Measurements from ENCODE around the gene ITM2C.

Gene ITM2C

GRCh38 chr2:230852113-230852512, 12.6 kb upstream of the ITM2C start:
- no peak for DNase-seq

DNA sequence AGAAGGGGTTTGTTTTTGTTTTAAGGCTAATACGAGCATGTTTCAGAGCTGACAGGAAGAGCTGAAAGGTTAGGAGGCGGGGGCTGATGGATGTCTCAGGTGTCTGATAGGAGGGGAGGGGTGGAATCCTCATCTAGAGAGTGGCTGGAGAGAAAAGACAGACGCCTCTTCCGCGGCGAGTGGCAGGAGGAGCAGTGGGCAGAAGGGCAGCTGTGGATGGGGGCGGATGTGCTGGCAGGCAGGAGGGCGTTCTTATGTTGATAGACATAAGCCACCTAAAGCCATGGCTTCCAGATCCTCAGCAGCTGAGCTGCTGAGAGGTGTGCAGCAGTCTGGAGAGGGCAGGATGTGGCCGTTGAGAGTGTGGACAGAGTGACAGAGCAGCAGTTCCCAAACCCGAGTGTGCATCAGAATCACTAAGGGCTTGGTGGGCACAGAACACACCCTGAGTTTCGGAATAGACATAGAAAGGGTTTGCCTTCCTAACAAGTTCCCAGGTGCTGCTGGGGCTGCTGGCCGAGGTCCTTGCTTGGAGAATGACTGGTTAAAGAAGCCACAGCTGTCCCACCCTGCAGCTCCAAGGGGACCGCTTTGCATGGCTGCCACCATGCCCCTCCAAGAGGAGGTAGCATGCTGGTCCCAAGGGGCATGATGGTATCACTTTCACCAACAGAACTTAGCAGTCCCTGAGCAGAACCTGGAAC, 3.0 kb upstream of the ITM2C start:
- no peak for DNase-seq

GRCh38 chr2:230862292-230862691, 2.5 kb upstream of the ITM2C start:
- DNase-seq, result no peak

DNA sequence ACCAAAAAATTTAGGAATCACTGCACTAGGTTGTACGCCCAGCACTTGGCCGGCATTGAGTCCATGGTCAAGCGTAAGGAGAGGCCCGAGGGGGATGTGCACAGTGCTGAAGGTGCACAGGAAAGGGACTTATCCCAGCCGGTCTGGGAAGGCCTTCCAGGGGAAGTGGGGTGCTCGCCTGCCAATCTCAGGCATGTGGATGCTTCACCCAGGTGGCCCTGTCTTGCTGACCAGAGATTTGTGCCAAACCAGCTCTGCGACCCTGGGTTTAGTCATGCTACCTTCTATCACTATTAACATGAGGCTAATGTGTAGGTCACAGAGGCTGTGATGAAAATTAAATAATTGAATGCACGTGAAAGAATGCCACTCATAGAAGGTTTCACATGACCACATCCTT, 1.7 kb upstream of the ITM2C start:
- DNase-seq, result no peak

DNA sequence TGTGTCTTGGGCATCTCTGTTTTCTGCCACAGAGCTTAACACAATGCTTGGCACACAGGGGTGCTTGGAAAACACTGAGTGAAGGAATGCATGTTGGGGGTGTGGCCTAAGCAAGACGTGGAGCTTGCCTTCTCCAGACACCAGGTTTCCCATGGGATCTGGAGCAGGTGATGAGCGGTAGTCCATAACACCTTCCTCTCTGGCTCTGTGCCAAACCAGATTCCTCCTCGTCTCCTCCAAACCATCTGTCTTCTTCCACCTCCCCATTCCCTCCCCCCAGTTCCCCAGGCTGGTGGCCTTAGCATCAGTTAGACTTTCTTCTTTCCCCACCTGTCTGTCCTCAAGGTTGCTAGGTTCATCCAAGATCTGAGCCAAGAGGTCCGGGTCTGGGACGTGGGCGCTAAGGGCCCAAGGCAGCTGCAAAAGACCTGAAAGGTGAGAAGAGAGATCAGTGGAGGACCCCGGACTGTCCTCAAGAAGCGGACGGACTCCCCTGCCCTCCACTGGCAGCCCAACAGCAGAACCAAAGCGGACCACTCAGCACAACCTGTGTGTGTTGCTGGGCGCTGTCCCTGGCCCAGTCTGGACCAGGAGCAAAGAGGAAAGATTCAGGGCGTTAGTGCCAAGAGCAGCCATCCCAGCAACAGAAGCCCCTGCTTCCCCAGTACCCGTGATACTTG, 1.2 kb upstream of the ITM2C start:
- DNase-seq, result no peak

DNA sequence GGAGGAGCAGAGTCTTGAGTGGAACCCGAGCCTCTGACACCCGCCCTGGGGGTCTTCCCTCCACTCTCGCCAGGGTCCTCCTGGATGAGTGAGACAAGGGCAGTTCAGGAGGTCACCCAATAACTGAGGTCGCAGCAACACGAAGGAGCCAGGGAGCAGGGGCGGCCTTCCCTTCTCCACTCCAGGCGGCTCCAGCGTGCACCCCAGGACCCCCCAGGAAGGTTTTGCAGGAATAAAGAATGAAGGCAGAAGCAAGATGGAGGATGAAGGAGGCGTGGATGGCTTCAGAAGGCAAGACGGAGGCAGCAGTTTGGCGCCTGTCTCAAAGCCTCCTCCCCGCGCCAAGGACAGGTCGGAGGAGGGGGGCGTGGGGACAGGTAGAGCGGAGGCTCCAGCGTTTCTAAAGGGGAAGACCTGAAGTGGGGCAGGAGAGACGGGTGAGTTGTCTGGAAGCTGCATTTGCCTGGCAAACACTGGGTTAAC, 579 bp upstream of the ITM2C start:
- no peak for DNase-seq

DNA sequence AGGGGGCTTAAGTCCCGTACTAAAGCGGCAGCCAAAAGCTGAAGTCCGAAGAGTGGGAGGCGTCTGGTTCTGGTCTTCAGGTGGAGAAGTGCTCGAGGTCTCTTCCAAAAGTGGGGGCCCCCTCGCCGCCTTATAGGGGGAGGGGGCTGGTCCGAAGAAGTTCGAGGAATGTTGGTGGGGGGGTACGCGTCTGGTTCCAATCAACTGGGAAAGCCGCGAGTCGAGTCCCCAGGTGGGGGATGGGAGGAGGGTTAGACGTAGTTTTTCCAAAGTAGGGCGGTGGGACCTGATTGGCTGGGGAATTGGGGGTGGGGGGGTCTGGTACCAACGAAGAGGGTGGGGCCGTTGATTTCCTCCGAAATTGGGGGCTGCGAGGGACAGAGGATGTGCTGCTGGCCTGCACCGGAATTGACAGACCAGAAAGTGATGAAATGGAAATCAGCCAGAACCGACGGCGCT, 594 bp downstream of the ITM2C start:
- no peak for DNase-seq

DNA sequence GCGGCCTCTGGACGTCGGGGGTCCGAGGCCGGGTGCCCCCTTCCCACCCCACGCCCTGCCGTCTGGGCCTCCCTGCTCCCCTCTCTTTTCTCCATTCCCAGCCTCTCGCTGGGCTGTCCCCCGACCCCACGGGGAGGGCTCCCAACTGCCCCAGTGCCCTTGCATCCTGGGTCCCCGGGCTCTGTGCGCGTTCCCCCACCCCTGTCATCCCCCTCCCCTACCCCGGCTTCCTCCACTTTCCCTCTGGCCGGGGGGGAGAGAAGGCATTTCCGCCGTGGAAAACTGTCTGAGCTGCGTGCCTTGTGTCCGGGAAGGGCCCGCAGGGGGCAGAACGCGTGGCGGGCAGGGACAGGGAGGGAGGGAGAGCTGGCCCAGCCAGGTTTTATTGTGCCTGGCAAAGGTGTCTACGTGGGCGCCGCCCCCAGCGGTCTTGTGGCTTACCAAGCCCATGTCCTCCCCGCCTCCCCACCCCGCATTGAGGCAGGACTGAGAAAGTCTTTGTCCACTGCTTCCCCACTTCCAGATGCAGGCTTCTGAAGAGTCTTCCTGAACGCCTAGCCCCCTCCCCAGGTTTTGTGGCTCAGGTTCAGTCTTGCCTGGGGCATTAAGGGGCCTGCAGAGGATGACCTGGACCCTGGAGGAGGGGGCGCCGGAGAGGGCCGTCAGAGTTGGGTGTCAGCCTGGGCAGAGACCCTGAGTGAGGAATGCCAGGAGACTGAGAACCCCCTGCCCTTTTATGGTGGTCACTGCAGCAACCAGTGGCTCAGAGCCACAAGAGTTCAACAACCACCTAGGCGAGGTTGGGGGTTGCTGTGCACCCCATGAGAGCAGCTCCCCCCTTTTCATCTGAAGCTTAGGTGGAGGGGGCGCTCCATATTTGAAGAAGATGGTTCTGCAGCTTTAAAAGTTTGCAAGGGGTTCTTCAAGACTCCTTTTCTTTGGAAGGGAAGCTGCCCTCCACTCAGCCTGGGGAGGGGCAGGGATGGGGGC, 1.3 kb downstream of the ITM2C start:
- no peak for DNase-seq

DNA sequence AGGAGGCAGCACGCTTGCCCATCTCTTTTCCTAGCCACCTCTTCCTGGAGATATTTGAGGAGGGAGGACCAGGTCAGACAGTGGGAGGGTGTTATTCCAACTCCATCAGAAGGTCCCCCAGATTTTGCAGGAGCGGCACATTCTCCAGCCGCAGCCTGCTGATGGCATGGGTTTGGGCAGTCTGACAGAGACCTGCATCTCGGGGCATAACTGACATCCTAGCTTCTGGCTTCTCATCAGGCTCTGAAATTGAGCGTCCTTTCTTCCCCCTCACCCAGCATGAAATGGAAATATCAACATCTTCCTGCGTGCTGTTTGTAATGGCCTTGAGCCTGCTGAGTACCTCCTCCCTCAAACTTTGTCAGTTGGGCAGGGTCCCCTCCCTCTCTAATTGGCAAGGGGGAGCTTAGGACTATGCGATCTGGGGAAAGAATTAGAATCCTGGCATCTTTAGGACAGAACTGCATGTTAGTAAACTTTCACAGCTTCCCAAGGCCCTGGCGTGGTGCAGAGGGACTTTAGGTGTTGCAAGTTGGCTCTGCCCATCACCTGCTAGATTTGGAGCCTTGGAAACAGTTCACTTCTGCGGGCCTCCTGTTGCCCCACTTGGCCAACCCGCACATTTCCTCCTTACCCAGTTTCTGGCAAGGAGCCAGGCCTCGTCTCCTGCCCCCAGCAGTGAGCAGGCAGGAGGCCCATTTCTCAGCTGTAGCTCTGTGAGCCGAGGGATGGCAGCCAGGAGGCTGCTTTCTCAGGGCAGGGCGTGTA, 2.2 kb downstream of the ITM2C start:
- peak; percentile 64 for DNase-seq

DNA sequence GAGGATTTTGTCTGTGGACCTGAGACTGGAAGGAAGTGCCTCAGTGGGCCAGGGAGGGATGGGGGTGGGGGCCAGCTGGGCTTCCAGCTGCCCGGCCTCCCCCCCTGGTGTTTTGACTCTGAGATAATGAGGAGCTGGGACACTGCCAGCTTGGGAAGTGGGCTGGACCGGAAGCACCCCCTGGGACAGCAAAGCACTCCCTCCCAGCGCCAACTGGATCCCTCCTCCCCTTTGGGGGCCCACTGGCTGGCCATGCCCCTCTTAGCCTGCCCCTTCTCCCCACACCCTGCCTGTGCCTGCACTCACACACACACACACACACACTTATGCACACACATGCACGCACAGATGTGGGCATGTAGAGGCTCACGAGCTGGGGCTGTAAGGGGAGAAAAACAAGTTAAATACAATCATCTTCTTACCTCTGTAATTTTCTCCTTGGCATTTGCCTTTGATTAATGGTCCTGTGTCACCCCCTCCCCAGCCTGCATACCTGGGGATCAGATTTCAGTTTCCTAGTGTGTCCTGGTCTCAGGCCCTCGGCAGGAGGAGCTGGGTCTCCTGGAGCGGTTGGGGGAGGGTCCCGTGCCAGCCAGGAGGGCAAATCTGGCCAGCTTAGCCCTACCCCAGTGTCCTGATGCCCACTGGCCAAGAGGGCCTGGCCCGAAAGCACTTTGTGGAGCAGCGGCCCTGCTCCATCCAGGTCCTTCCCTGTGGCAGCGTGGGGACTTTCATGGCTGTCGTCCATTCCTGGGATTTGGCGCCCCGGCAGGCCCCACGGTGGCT, 3.6 kb downstream of the ITM2C start:
- DNase-seq, result no peak

- no peak for DNase-seq
These were observed 4.5 kb downstream of the ITM2C start for GRCh38 chr2:230868947-230869913.

- no peak for DNase-seq
These were observed 5.3 kb downstream of the ITM2C start for GRCh38 chr2:230869914-230870543.

- peak; percentile 35 for DNase-seq
These were observed 6.0 kb downstream of the ITM2C start for GRCh38 chr2:230870544-230871360.

DNA sequence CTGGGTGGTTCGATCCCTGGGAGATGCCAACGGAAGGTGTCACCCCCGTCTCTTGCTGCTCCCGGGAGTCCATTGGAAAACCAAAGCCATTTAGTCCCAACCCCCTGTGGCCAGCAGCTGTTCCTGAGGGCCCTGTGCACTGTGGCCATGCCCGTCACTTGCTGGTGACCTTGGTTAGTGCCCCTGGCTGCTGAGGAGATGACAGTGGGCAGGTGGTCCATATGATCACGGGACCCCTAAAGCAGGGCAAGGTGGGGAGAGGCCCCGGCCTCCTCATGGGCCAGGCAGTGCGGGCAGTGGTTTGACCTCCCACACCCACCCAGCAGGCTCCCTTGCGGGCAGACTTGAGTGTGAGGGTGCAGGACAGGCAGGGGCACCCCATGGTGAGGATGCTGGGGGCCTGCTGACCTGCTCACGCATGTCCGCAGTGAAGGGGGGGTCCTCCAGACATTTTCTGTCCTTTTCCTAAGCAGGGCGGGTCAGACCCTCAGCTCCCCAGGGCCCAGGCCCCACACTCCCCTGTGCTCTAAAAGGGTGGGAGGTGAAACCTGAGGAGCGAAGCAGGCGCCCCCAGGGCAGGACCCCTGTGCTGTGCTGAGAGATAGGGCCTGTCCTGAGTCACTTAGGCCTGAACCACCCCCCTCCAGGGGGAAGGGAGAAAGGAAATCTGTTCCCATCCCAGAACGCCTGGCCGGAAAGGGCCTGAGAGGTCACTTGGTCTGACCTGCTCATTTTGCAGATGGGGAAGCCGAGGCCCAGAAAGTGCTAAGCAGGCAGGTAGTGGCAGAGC, 6.8 kb downstream of the ITM2C start:
- DNase-seq, result no peak

- no peak for DNase-seq
These were observed 7.6 kb downstream of the ITM2C start for GRCh38 chr2:230872151-230872967.

GRCh38 chr2:230872968-230873660, 8.4 kb downstream of the ITM2C start:
- no peak for DNase-seq
